OCI-LY3 (cell line): ENCODE measurements around the gene JMJD7.

Experiments used
- CTCF ChIP-seq: fragments of 200-600, 300-600 bp; sonication (generic); IDR thresholded peaks from 2 replicates; pipeline ENCODE4 v1.5.1; 2014; ENCODE audit warnings: antibody characterized with exemption, low read length, low read depth
- EZH2phosphoT487 ChIP-seq: fragments of 200-600 bp; shearing (Covaris generic); IDR thresholded peaks from 2 replicates; pipeline ENCODE4 v1.6.1; 2018; ENCODE audit warnings: antibody characterized with exemption, mixed run types, low read depth

GRCh38 chr15:41809526-41810220, 18.2 kb upstream of the JMJD7 start:
- no peak for TF ChIP-seq CTCF
- no peak for TF ChIP-seq EZH2phosphoT487
